Measurements from ENCODE around the gene SOX10. TPM values are rescaled to one million over a fixed set of nuclear protein-coding genes. Genes with fewer than 3 reads are reported as not detected.
A peak's percentile ranks its signal among the peaks of the same experiment; 100 is the strongest.

The SOX10 gene
- total and polyA plus RNA-seq, 2 of the 13 experiments (the other 11 are each of a cell fraction or from before 2014, with no cell fraction given): not detected

DNA sequence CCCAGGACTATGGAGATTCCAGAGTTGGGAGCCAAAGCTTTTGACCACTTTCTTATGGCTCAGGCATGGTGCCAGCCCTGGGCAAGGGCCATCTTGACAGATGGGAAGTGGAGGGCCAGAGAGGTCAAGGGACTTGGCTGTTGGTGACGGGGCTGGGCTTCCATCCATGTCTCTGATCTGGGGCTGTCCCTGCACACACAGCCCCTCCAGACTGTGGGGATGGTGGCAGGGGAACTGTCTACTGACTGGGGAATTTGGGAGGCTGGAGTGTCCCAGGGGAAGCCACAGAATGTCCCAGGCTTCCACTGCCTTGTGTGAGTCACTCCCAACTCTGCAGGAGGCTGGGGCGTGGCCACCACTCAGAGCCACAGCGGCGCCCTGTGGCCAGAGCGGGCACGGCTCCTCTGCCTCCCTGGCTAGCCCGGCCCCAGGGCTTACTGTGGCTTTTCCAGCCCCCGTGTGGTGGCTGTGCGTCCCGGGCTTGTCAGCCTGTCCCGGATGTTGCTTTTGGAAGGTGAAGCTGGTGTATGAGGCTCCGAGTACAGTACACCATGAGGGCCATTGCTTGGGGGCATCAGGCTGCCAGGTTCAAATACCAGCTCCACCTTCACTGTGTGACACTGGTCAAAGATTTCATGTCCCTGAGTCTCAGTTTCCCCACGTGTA is 50.5 kb downstream of the SOX10 start (continued):
- TF ChIP-seq PAX8 (CRISPR knock-in tag; IDR thresholded peaks at IDR 0.05; ENCODE audit: borderline replicate concordance) (no peak), ZNF136 (CRISPR knock-in tag; IDR thresholded peaks at IDR 0.05; ENCODE audit: low read depth) (no peak), NFIC (IDR thresholded peaks at IDR 0.05; ENCODE audit: low read length) (no peak), NCOA2 (CRISPR knock-in tag; IDR thresholded peaks at IDR 0.05) (0 out of 2 replicates have a peak, but pooled peaks have one; percentile 42), ZNF670 (CRISPR knock-in tag; IDR thresholded peaks at IDR 0.05; ENCODE audit: borderline replicate concordance) (no peak), THAP11 (CRISPR knock-in tag; IDR thresholded peaks at IDR 0.05) (0 out of 2 replicates have a peak, but pooled peaks have one; percentile 62), ZNF292 (CRISPR knock-in tag; IDR thresholded peaks at IDR 0.05; ENCODE audit: borderline replicate concordance, low read depth) (no peak), POLR2AphosphoS2 (IDR thresholded peaks at IDR 0.05; ENCODE audit: low read depth, low read length) (no peak), SIN3A (IDR thresholded peaks at IDR 0.05; ENCODE audit: borderline replicate concordance, low read depth, low read length) (no peak), ZBTB3 (CRISPR knock-in tag; IDR thresholded peaks at IDR 0.05; ENCODE audit: borderline replicate concordance, low read depth) (no peak), MLLT10 (CRISPR knock-in tag; IDR thresholded peaks at IDR 0.05) (no peak), ZNF709 (CRISPR knock-in tag; IDR thresholded peaks at IDR 0.05) (no peak)
- TF ChIP-seq, protein P1, sequence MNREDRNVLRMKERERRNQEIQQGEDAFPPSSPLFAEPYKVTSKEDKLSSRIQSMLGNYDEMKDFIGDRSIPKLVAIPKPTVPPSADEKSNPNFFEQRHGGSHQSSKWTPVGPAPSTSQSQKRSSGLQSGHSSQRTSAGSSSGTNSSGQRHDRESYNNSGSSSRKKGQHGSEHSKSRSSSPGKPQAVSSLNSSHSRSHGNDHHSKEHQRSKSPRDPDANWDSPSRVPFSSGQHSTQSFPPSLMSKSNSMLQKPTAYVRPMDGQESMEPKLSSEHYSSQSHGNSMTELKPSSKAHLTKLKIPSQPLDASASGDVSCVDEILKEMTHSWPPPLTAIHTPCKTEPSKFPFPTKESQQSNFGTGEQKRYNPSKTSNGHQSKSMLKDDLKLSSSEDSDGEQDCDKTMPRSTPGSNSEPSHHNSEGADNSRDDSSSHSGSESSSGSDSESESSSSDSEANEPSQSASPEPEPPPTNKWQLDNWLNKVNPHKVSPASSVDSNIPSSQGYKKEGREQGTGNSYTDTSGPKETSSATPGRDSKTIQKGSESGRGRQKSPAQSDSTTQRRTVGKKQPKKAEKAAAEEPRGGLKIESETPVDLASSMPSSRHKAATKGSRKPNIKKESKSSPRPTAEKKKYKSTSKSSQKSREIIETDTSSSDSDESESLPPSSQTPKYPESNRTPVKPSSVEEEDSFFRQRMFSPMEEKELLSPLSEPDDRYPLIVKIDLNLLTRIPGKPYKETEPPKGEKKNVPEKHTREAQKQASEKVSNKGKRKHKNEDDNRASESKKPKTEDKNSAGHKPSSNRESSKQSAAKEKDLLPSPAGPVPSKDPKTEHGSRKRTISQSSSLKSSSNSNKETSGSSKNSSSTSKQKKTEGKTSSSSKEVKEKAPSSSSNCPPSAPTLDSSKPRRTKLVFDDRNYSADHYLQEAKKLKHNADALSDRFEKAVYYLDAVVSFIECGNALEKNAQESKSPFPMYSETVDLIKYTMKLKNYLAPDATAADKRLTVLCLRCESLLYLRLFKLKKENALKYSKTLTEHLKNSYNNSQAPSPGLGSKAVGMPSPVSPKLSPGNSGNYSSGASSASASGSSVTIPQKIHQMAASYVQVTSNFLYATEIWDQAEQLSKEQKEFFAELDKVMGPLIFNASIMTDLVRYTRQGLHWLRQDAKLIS (CRISPR knock-in tag; IDR thresholded peaks at IDR 0.05): no peak
- TF ChIP-seq, protein P2, sequence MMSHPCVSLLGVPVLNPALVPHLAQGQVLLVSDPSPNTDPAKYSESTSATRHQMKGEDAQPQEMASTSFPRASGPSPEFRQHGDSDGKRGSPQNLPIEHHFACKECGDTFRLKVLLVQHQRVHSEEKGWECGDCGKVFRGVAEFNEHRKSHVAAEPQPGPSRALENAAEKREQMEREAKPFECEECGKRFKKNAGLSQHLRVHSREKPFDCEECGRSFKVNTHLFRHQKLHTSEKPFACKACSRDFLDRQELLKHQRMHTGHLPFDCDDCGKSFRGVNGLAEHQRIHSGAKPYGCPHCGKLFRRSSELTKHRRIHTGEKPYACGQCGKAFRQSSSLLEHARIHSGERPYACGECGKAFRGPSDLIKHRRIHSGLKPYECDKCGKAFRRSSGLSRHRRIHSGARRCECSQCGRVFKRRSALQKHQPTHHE (CRISPR knock-in tag; IDR thresholded peaks at IDR 0.05; ENCODE audit: borderline replicate concordance): no peak
- TF ChIP-seq, protein P3, sequence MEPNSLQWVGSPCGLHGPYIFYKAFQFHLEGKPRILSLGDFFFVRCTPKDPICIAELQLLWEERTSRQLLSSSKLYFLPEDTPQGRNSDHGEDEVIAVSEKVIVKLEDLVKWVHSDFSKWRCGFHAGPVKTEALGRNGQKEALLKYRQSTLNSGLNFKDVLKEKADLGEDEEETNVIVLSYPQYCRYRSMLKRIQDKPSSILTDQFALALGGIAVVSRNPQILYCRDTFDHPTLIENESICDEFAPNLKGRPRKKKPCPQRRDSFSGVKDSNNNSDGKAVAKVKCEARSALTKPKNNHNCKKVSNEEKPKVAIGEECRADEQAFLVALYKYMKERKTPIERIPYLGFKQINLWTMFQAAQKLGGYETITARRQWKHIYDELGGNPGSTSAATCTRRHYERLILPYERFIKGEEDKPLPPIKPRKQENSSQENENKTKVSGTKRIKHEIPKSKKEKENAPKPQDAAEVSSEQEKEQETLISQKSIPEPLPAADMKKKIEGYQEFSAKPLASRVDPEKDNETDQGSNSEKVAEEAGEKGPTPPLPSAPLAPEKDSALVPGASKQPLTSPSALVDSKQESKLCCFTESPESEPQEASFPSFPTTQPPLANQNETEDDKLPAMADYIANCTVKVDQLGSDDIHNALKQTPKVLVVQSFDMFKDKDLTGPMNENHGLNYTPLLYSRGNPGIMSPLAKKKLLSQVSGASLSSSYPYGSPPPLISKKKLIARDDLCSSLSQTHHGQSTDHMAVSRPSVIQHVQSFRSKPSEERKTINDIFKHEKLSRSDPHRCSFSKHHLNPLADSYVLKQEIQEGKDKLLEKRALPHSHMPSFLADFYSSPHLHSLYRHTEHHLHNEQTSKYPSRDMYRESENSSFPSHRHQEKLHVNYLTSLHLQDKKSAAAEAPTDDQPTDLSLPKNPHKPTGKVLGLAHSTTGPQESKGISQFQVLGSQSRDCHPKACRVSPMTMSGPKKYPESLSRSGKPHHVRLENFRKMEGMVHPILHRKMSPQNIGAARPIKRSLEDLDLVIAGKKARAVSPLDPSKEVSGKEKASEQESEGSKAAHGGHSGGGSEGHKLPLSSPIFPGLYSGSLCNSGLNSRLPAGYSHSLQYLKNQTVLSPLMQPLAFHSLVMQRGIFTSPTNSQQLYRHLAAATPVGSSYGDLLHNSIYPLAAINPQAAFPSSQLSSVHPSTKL (CRISPR knock-in tag; IDR thresholded peaks at IDR 0.05): peak; percentile 38; the same call in 1 of the 2 replicates
- TF ChIP-seq, protein P4, sequence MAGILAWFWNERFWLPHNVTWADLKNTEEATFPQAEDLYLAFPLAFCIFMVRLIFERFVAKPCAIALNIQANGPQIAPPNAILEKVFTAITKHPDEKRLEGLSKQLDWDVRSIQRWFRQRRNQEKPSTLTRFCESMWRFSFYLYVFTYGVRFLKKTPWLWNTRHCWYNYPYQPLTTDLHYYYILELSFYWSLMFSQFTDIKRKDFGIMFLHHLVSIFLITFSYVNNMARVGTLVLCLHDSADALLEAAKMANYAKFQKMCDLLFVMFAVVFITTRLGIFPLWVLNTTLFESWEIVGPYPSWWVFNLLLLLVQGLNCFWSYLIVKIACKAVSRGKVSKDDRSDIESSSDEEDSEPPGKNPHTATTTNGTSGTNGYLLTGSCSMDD (CRISPR knock-in tag; IDR thresholded peaks at IDR 0.05): no peak
- TF ChIP-seq, protein P5, sequence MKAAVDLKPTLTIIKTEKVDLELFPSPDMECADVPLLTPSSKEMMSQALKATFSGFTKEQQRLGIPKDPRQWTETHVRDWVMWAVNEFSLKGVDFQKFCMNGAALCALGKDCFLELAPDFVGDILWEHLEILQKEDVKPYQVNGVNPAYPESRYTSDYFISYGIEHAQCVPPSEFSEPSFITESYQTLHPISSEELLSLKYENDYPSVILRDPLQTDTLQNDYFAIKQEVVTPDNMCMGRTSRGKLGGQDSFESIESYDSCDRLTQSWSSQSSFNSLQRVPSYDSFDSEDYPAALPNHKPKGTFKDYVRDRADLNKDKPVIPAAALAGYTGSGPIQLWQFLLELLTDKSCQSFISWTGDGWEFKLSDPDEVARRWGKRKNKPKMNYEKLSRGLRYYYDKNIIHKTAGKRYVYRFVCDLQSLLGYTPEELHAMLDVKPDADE (CRISPR knock-in tag; IDR thresholded peaks at IDR 0.05): no peak

Data from HepG2 (cell line).